Aorta (tissue), 5 donors: ENCODE data around the gene FAM184A. TPM values are rescaled to one million over a fixed set of nuclear protein-coding genes. Genes with fewer than 3 reads are reported as not detected.
"Not testable (repeated sequence)": the region's sequence is repeated elsewhere in the genome, so short reads cannot be mapped to it uniquely, and the experiment has no call there.

Experiments used
- ATAC-seq: fragments of 200-7000 bp; cut with Tn5 transposase; one replicate; pipeline ENCODE4 v1.9.1; 2022; ENCODE audit warnings: moderate library complexity; ENCODE audit not compliant: low FRiP score
- DNase-seq, 2 donors: peaks; one replicate each; pipeline ENCODE4 v3.0.0-alpha.2; 2020
- H3K27ac ChIP-seq, 2 donors: one replicate each; pipeline ENCODE4 v1.5.1; 2013; ENCODE audit warnings: low read length in 2 of 2, mild to moderate bottlenecking in 2 of 2, moderate library complexity in 2 of 2, control low read depth in 1 of 2, inconsistent platforms in 1 of 2, low read depth in 1 of 2
- H3K27me3 ChIP-seq, 2 donors: one replicate each; pipeline ENCODE4 v1.6.1; 2013; ENCODE audit warnings: control low read depth in 1 of 2, low read length in 1 of 2, mild to moderate bottlenecking in 1 of 2, moderate library complexity in 1 of 2; ENCODE audit not compliant: insufficient read depth in 2 of 2, control insufficient read depth in 1 of 2
- H3K36me3 ChIP-seq, 2 donors: one replicate each; pipeline ENCODE4 v1.6.1; 2013; ENCODE audit warnings: control low read depth in 1 of 2, low read length in 1 of 2, mild to moderate bottlenecking in 1 of 2; ENCODE audit not compliant: insufficient read depth in 2 of 2, control insufficient read depth in 1 of 2
- H3K4me1 ChIP-seq, 2 donors: one replicate each; pipeline ENCODE4 v1.6.1; 2013; ENCODE audit warnings: low read length in 2 of 2, control low read depth in 1 of 2, mild to moderate bottlenecking in 1 of 2, moderate library complexity in 1 of 2; ENCODE audit not compliant: insufficient read depth in 2 of 2, control insufficient read depth in 1 of 2
- H3K4me3 ChIP-seq, 2 donors: one replicate each; pipeline ENCODE4 v1.5.1; 2013; ENCODE audit warnings: low read length in 2 of 2, control low read depth in 1 of 2, mild to moderate bottlenecking in 1 of 2
- H3K9me3 ChIP-seq: one replicate; pipeline ENCODE4 v1.6.1; 2013; ENCODE audit warnings: mild to moderate bottlenecking, low read length; ENCODE audit not compliant: control insufficient read depth
- WGBS, 2 donors: extraction: QIAGEN DNeasy Blood & Tissue Kit; methylation state at CpG; one replicate each; pipeline ENCODE4 v1.1.7; 2013; 5-methylcytosine and 5-hydroxymethylcytosine counted together
- intact Hi-C, 2 donors: fragments of 100-400 bp; cut with DNase I; formaldehyde crosslinking; loops; one replicate each; pipeline versions ENCODE4 v1.14.2 to v1.15.0; 2022
- polyA plus RNA-seq, 2 donors: library from polyadenylated mRNA; stranded (reverse); fragments of 200-250 nt; gene quantifications; one replicate each; pipeline ENCODE4 v1.2.3, GENCODE V29; 2013
- total RNA-seq, 2 donors: library from RNA; stranded (reverse); fragmentation: NEBNext Ultra II Directional; extraction: Animal tissue kit (Norgen Biotek cat#: 25700); gene quantifications; one replicate each; pipeline ENCODE4 v1.2.1, GENCODE V29; 2021
- donor health status: healthy with polysubstance abuse.
- donor health status: Bipolar disorder and iron deficiency.
- donor health status: DM: no; HTN: no; CAD: no.
- donor health status: DM: no; HTN: no; CAD: no.
- donor health status: DM: yes; HTN: yes; CAD: no.

FAM184A gene
- total and polyA plus RNA-seq, 4 donors: 1.1 to 4.8 (median 2.9) TPM

GRCh38 chr6:119119989-119120388 lies 41.5 kb upstream of the FAM184A start:
- Histone ChIP-seq H3K4me1 (no peaks in the 10 kb centered on the region), H3K9me3 (no peaks in the 10 kb centered on the region), H3K27me3 (no peaks in the 10 kb centered on the region), H3K27ac (no peak overlapping the region), H3K36me3 (no peaks in the 10 kb centered on the region), H3K4me3 (no peak overlapping the region)
- intact Hi-C loops: loop anchor here in 1 of 2 donors (5.0 kb wide), 1 partner anchor 43 kb away; the partner anchor contains the start of gene FAM184A
- ATAC-seq (peak; percentile 62), DNase-seq (no peak)
- 32% methylated on average over 4 of the region's 4 CpGs for WGBS, 2 donors

DNA sequence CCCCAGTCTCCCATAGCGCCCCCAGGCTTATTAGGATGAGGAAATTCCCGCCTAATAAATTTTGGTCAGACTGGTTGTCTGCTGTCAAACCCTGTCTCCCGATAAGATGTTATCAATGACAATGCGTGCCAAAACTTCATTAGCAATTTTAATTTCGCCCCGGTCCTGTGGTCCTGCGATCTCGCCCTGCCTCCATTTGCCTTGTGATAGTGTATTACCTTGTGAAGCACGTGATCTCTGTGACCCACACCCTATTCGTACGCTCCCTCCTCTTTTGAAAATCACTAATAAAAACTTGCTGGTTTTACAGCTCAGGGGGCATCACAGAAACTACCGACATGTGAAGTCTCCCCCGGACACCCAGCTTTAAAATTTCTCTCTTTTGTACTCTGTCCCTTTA lies 40.6 kb upstream of the FAM184A start:
- not testable (repeated sequence) for H3K36me3 ChIP-seq, H3K4me3 ChIP-seq, H3K27me3 ChIP-seq, DNase-seq, ATAC-seq, H3K9me3 ChIP-seq, H3K27ac ChIP-seq, H3K4me1 ChIP-seq
- intact Hi-C loops: loop anchor here in 1 of 2 donors (5.0 kb wide), 1 partner anchor 42 kb away; the partner anchor contains the start of gene FAM184A
- WGBS, 2 donors: 55 to 67% methylated on average over 13 of the region's 13 CpGs

DNA sequence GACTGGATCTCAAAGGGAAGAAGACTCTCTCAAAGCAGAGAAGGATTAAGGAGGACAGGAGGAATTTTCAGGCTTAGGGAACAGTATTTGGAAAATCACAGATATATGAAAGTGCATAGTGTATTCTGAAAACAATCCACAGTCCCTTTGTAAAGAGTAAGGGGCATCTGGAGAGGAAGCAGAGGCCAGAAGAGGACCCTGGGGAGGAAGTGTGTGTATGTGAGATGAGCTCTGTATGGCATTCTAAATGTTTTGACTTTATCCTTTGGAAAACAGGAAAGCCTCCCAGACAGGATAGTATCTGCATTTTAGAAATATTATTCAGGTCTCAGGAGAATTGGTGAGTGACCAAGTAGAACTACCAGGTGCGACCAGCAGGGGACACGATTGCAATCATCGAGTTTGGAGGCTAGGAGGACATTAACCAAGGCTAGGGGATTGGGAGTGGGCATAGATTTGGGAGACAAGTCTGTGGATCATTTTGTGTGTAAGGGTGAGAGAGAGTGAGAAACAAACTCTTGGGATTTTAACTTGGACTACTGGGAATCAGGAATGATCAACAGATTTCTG lies 38.3 kb upstream of the FAM184A start:
- H3K36me3 ChIP-seq: no peaks in the 10 kb centered on the region
- no peak overlapping the region for H3K4me3 ChIP-seq
- no peaks in the 10 kb centered on the region for H3K4me1 ChIP-seq
- intact Hi-C loops: loop anchor here in 1 of 2 donors (5.0 kb wide), 1 partner anchor 39 kb away; the partner anchor contains the start of gene FAM184A
- no peak overlapping the region for H3K27ac ChIP-seq
- H3K27me3 ChIP-seq: no peaks in the 10 kb centered on the region
- 85 to 89% methylated on average over 3 of the region's 3 CpGs for WGBS, 2 donors
- H3K9me3 ChIP-seq: no peaks in the 10 kb centered on the region
- DNase-seq (no peak), ATAC-seq (no peak)

GRCh38 chr6:119113961-119114360 lies 35.5 kb upstream of the FAM184A start:
- H3K36me3 ChIP-seq: no peaks in the 10 kb centered on the region
- no peaks in the 10 kb centered on the region for H3K4me1 ChIP-seq
- no peaks in the 10 kb centered on the region for H3K9me3 ChIP-seq
- ATAC-seq (no peak), DNase-seq (no peak)
- 95 to 97% methylated on average over 1 of the region's 1 CpG for WGBS, 2 donors
- intact Hi-C loops: loop anchor here in 1 of 2 donors (2.0 kb wide), 1 partner anchor 145 kb away; no protein-coding TSS in a partner anchor
- H3K4me3 ChIP-seq: no peak overlapping the region
- H3K27ac ChIP-seq: no peak overlapping the region
- H3K27me3 ChIP-seq: no peaks in the 10 kb centered on the region

DNA sequence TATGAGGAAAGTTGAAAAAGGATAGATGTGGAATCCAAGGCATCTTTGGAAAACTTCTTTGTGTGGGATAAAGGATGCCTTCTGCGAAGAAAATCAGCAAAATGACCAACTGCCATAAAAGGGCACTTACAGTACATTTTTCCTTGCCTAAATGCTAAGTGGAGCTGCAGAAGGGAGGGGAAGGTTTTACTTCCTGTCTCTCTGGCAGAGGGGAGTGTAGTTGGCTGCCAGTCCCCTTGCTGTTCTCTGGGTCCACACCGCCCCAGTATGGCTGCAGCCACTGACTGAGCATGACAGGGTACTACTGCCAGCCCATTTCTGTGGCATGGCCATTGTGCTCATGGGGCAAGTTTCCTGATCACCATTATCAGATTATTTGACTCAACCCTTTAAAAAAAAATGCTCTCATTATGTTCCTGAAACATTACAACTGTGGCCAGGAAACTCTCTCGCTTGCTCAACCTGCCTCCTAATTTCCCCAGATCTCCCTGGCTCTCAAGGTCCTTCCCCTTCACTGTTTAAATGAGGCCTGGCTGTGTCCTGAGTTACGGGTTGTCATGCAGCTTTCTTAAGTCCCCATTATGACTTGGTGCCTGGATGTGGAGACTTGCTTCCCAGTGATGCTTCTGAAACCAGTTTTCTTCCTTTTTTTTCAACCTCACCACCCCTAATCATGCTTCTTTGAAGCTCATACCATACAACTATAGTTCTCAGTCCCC lies 34.5 kb upstream of the FAM184A start:
- H3K27me3 ChIP-seq: no peaks in the 10 kb centered on the region
- no peaks in the 10 kb centered on the region for H3K36me3 ChIP-seq
- intact Hi-C loops: loop anchor here in 1 of 2 donors (2.0 kb wide), 1 partner anchor 144 kb away; no protein-coding TSS in a partner anchor
- no peaks in the 10 kb centered on the region for H3K9me3 ChIP-seq
- 63% methylated on average over 4 of the region's 4 CpGs for WGBS, 2 donors
- no peaks in the 10 kb centered on the region for H3K4me1 ChIP-seq
- DNase-seq: peak in 1 of 2 donors; percentile 50
- no peak overlapping the region for H3K27ac ChIP-seq
- ATAC-seq: peak; percentile 57
- no peak overlapping the region for H3K4me3 ChIP-seq

DNA sequence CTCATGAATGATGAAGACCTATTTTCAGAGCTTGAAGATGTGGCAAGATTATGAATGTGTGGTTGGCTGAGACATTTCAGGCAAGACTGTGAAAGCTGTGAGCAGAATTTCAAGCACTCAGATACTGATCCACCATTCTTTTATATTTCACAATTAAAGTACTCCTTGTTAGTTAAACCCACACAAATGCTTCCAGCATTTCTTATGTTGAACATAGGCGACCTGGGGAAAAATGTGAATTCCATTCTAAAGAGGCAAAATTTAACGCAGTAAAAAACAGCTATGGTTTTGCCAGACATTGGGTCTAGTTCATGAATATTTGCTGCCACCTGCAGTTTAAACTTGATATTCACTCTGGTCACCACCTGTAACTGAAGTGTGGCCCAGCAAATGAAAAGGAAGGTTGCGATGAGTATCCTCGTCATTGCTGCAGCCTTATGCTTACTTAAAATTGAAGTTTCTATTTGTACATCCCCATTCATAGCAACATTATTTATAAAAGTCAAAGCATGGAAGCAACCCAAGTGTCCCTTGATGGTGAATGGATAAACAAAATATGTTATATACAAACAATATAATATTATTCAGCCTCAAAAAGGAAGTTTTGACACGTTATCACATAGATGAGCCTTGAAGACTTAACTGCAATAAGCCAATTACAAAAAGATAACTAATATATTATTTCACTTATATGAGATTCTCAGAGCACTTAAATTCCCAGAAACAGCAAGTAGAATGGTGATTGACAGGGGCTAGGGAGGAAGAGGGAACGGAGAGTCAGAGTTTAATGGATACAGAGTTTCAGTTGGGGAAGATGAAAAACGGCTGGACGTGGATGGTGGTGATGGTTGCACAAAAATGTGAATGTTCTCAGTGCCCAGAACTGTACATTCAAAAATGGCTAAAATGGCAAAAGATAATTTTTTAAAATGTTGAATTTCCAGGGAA lies 32.4 kb upstream of the FAM184A start:
- Histone ChIP-seq H3K27ac (no peak overlapping the region), H3K4me1 (no peaks in the 10 kb centered on the region), H3K36me3 (no peaks in the 10 kb centered on the region), H3K4me3 (no peak overlapping the region), H3K9me3 (no peaks in the 10 kb centered on the region), H3K27me3 (no peaks in the 10 kb centered on the region)
- no peak for DNase-seq
- WGBS, 2 donors: 37 to 39% methylated on average over 8 of the region's 8 CpGs
- intact Hi-C loops: loop anchor here in 1 of 2 donors (2.0 kb wide), 1 partner anchor 142 kb away; no protein-coding TSS in a partner anchor
- ATAC-seq: peak; percentile 72

DNA sequence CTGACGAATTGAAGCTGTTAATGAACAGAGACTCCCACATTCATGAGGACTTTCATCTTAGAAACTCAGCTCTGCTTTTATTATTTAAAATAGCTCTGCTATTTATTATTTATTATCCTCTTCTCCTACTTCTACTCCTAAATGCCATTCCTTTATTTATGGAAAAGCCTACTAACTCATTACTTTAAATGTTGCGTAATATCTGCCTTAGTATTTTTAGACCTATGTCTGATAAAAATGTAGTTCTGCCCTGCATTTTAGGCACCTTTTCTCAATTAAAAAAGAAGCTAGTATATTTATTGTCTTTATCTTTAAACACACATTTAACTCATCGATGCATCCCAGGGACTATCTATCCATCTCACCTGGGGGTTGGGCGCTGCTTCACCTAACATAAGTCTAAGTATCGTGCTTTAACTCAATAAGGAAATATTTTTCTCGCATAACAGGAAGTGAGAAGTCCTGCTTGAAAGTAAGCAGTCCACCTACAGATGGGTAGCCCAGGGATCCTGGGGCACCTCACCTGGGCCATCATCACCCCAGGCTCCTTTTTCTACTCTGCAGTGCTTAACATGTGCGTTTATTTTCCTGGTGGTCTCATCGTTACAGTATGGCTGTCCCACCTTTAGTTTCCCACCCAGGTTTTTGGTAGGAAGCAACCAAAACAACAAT lies 31.3 kb upstream of the FAM184A start:
- Histone ChIP-seq H3K4me3 (no peak overlapping the region), H3K27ac (no peak overlapping the region), H3K27me3 (no peaks in the 10 kb centered on the region), H3K9me3 (no peaks in the 10 kb centered on the region), H3K4me1 (no peaks in the 10 kb centered on the region), H3K36me3 (no peaks in the 10 kb centered on the region)
- WGBS, 2 donors: 79 to 80% methylated on average over 8 of the region's 8 CpGs
- no peak for ATAC-seq
- no peak for DNase-seq
- intact Hi-C loops: loop anchor here in 1 of 2 donors (2.0 kb wide), 1 partner anchor 141 kb away; no protein-coding TSS in a partner anchor

DNA sequence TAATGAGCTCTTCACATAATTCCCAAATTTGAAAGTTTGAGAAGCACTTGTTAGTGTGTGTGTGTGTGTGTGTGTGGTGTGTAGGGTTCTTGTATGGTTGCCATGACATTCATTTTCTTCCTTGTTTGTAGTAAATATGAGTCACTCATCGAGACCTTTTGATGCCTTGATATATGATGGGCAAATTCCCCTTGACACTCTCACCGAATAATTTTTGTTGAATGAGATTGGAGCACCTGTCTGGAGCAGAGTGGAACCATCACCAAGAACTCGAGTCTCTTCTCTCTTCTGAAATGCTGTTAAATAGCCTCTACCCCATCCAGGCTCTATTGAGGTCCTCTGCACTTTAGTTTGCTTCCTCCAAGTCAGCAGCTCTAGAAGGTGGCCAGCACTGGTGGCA lies 29.6 kb upstream of the FAM184A start:
- Histone ChIP-seq H3K4me3 (no peak overlapping the region), H3K36me3 (no peaks in the 10 kb centered on the region), H3K4me1 (no peaks in the 10 kb centered on the region), H3K27ac (no peak overlapping the region), H3K27me3 (no peaks in the 10 kb centered on the region), H3K9me3 (no peaks in the 10 kb centered on the region)
- intact Hi-C loops: no loop called here
- 70 to 75% methylated on average over 3 of the region's 3 CpGs for WGBS, 2 donors
- no peak for ATAC-seq
- no peak for DNase-seq
